IMR-90 (cell line): ENCODE measurements around the gene TP53I11. TPM values are rescaled to one million over a fixed set of nuclear protein-coding genes. Genes with fewer than 3 reads are reported as not detected.

Source experiments
- ATAC-seq: fragments of 200-7000 bp; cut with Tn5 transposase; 2 replicates; pipeline ENCODE4 v1.9.1; 2020; ENCODE audit warnings: low read depth, mild to moderate bottlenecking, moderate library complexity
- BruUV-seq: library from RNA; stranded (reverse); fragments of 400-500 nt; replicated peaks from 2 replicates; lab custom pipeline; 2021; lab: Mats Ljungman, UMichigan
- CTCF ChIA-PET: fragments of 300-600 bp; formaldehyde crosslinking; extraction: SDS; loops from one replicate; lab custom pipeline; 2021; ENCODE audit warnings: antibody characterized with exemption; lab: Yijun Ruan, JAX
- POLR2A ChIA-PET: fragments of 300-600 bp; sonication (Branson Sonifier 250); formaldehyde crosslinking; loops from one replicate; lab custom pipeline; 2022; ENCODE audit warnings: antibody characterized with exemption; ENCODE audit not compliant: unreplicated experiment; lab: Charles Lee
- DNase-seq: peaks from one replicate; pipeline ENCODE4 v3.0.0; 2013
- H2AFZ ChIP-seq: replicated peaks from 2 replicates; pipeline ENCODE3; 2013; ENCODE audit warnings: low read length, mild to moderate bottlenecking; ENCODE audit not compliant: poor library complexity
- H2AK5ac ChIP-seq: 2 replicates; pipeline ENCODE4 v1.6.1; 2013; ENCODE audit warnings: low read depth, low read length, inconsistent platforms
- H2AK9ac ChIP-seq: replicated peaks from 2 replicates; pipeline ENCODE3; 2013; ENCODE audit warnings: mild to moderate bottlenecking, low read depth, low read length, moderate library complexity; ENCODE audit not compliant: poor library complexity
- H2BK120ac ChIP-seq: 2 replicates; pipeline ENCODE4 v1.6.1; 2013; ENCODE audit warnings: low read depth, low read length, inconsistent platforms
- H2BK15ac ChIP-seq: 3 replicates; pipeline ENCODE4 v1.6.1; 2013; ENCODE audit warnings: low read depth, low read length, inconsistent platforms
- H2BK20ac ChIP-seq: 2 replicates; pipeline ENCODE4 v1.6.1; 2013; ENCODE audit warnings: low read depth, mild to moderate bottlenecking, inconsistent platforms, low read length, moderate library complexity
- H2BK5ac ChIP-seq: 2 replicates; pipeline ENCODE4 v1.6.1; 2013; ENCODE audit warnings: mild to moderate bottlenecking, low read depth, low read length, inconsistent platforms; ENCODE audit not compliant: poor library complexity, severe bottlenecking
- H3K14ac ChIP-seq: replicated peaks from 2 replicates; pipeline ENCODE4 v1.6.1; 2013; ENCODE audit warnings: low read depth, low read length, inconsistent platforms
- H3K18ac ChIP-seq: 2 replicates; pipeline ENCODE4 v1.6.1; 2013; ENCODE audit warnings: low read depth, low read length, control low read depth
- H3K23ac ChIP-seq: 2 replicates; pipeline ENCODE4 v1.6.1; 2013; ENCODE audit warnings: low read depth, low read length, inconsistent platforms
- H3K27ac ChIP-seq: 2 replicates; pipeline ENCODE4 v1.5.1; 2013; ENCODE audit warnings: mild to moderate bottlenecking, control low read depth, low read length; ENCODE audit not compliant: insufficient read depth
- H3K27me3 ChIP-seq: 2 replicates; pipeline ENCODE4 v1.6.1; 2013; ENCODE audit warnings: low read length; ENCODE audit not compliant: control insufficient read depth, insufficient read depth
- H3K36me3 ChIP-seq: 2 replicates; pipeline ENCODE4 v1.6.1; 2013; ENCODE audit warnings: low read length, mixed read lengths; ENCODE audit not compliant: control insufficient read depth, insufficient read depth
- H3K4ac ChIP-seq: 2 replicates; pipeline ENCODE4 v1.6.1; 2013; ENCODE audit warnings: low read depth, low read length, inconsistent platforms
- H3K4me1 ChIP-seq: 2 replicates; pipeline ENCODE4 v1.6.1; 2013; ENCODE audit warnings: low read length, mixed read lengths; ENCODE audit not compliant: control insufficient read depth, insufficient read depth
- H3K4me2 ChIP-seq: 2 replicates; pipeline ENCODE4 v1.6.1; 2013; ENCODE audit warnings: low read depth, mild to moderate bottlenecking, control low read depth, low read length, moderate library complexity
- H3K4me3 ChIP-seq: 2 replicates; pipeline ENCODE4 v1.5.1; 2013; ENCODE audit warnings: low read depth, mild to moderate bottlenecking, control low read depth, low read length, moderate library complexity; ENCODE audit not compliant: insufficient read depth
- H3K56ac ChIP-seq: 2 replicates; pipeline ENCODE4 v1.6.1; 2013; ENCODE audit warnings: low read length, inconsistent platforms; ENCODE audit not compliant: insufficient read depth; ENCODE audit errors: extremely low read depth
- H3K79me1 ChIP-seq, 2 experiments: 2 replicates each; pipeline ENCODE4 v1.6.1; 2013; ENCODE audit warnings: low read length in 2 of 2, inconsistent platforms in 1 of 2, low read depth in 1 of 2
- H3K9ac ChIP-seq: 2 replicates; pipeline ENCODE4 v1.6.1; 2013; ENCODE audit warnings: low read depth, low read length, control low read depth
- H3K9me1 ChIP-seq: 2 replicates; pipeline ENCODE4 v1.6.1; 2013; ENCODE audit warnings: low read length, inconsistent platforms; ENCODE audit not compliant: insufficient read depth
- H3K9me3 ChIP-seq: 2 replicates; pipeline ENCODE4 v1.6.1; 2013; ENCODE audit warnings: low read length; ENCODE audit not compliant: control insufficient read depth, insufficient read depth
- H4K20me1 ChIP-seq: 2 replicates; pipeline ENCODE4 v1.6.1; 2013; ENCODE audit warnings: low read length, inconsistent platforms; ENCODE audit not compliant: insufficient read depth
- H4K5ac ChIP-seq: 2 replicates; pipeline ENCODE4 v1.6.1; 2013; ENCODE audit warnings: mild to moderate bottlenecking, low read depth, low read length, control low read depth
- H4K8ac ChIP-seq, 2 experiments: 2 replicates each; pipeline ENCODE4 v1.6.1; 2013; ENCODE audit warnings: low read depth in 2 of 2, low read length in 2 of 2, control low read depth in 1 of 2, inconsistent platforms in 1 of 2
- H4K91ac ChIP-seq: 2 replicates; pipeline ENCODE4 v1.6.1; 2013; ENCODE audit warnings: low read depth, low read length, inconsistent platforms; ENCODE audit not compliant: insufficient read depth
- BHLHE40 ChIP-seq: fragments of 150-350 bp; IDR thresholded peaks from 2 replicates; pipeline ENCODE4 v1.6.1; 2016; ENCODE audit warnings: mild to moderate bottlenecking, low read depth, low read length
- CEBPB ChIP-seq: IDR thresholded peaks from 2 replicates; pipeline ENCODE4 v1.6.1; 2012; ENCODE audit warnings: low read depth, low read length, improper control_type of control experiment
- CHD1 ChIP-seq: IDR thresholded peaks from 2 replicates; pipeline ENCODE4 v1.6.1; 2012; ENCODE audit warnings: low read depth, low read length, improper control_type of control experiment
- CTCF ChIP-seq: conservative IDR thresholded peaks from 2 replicates; pipeline ENCODE4 v1.5.1; 2012; ENCODE audit warnings: mild to moderate bottlenecking, low read depth, low read length, improper control_type of control experiment
- ELK1 ChIP-seq: fragments of 150-350 bp; IDR thresholded peaks from 2 replicates; pipeline ENCODE4 v1.6.1; 2016; ENCODE audit warnings: low read depth, mild to moderate bottlenecking, low read length, moderate library complexity, borderline replicate concordance
- FOS ChIP-seq: fragments of 150-350 bp; IDR thresholded peaks from 2 replicates; pipeline ENCODE4 v1.6.1; 2016; ENCODE audit warnings: low read depth, low read length
- MAFK ChIP-seq: IDR thresholded peaks from 2 replicates; pipeline ENCODE4 v1.6.1; 2012; ENCODE audit warnings: low read depth, low read length, improper control_type of control experiment
- MAZ ChIP-seq: IDR thresholded peaks from 2 replicates; pipeline ENCODE4 v1.6.1; 2012; ENCODE audit warnings: low read depth, mild to moderate bottlenecking, low read length, improper control_type of control experiment, moderate library complexity, borderline replicate concordance
- MXI1 ChIP-seq: IDR thresholded peaks from 2 replicates; pipeline ENCODE4 v1.6.1; 2012; ENCODE audit warnings: low read depth, mild to moderate bottlenecking, low read length, moderate library complexity, borderline replicate concordance
- NFE2L2 ChIP-seq: fragments of 150-350 bp; IDR thresholded peaks from 2 replicates; pipeline ENCODE4 v1.6.1; 2016; ENCODE audit warnings: low read depth, mild to moderate bottlenecking, low read length
- POLR2A ChIP-seq: IDR thresholded peaks from 2 replicates; pipeline ENCODE4 v1.6.1; 2012; ENCODE audit warnings: mild to moderate bottlenecking, low read depth, low read length
- RAD21 ChIP-seq: IDR thresholded peaks from 2 replicates; pipeline ENCODE4 v1.6.1; 2012; ENCODE audit warnings: low read length, improper control_type of control experiment
- RCOR1 ChIP-seq: IDR thresholded peaks from 2 replicates; pipeline ENCODE4 v1.6.1; 2012; ENCODE audit warnings: mild to moderate bottlenecking, low read length, improper control_type of control experiment; ENCODE audit not compliant: insufficient replicate concordance
- RFX5 ChIP-seq: IDR thresholded peaks from 2 replicates; pipeline ENCODE4 v1.8.0; 2012; ENCODE audit warnings: low read depth, mild to moderate bottlenecking, low read length, moderate library complexity
- SMC3 ChIP-seq: fragments of 150-350 bp; IDR thresholded peaks from 2 replicates; pipeline ENCODE4 v1.6.1; 2016; ENCODE audit warnings: low read depth, mild to moderate bottlenecking, antibody characterized with exemption, low read length, moderate library complexity
- WGBS, 2 experiments: methylation state at CpG; one replicate each; pipeline versions ENCODE4 v1.1.5 to v1.1.7; 2013; ENCODE audit warnings: missing lambda C conversion rate in 2 of 2; ENCODE audit not compliant: insufficient read length in 1 of 2; ENCODE audit errors: extremely low coverage in 2 of 2; 5-methylcytosine and 5-hydroxymethylcytosine counted together
- dilution Hi-C: fragments of 300-500 bp; cut with HindIII; formaldehyde crosslinking; loops from one replicate; pipeline ENCODE4 v1.14.3; 2018; ENCODE audit warnings: low sequenced_read_pairs; ENCODE audit not compliant: unreplicated experiment
- in situ Hi-C: fragments of 300-500 bp; cut with MboI; formaldehyde crosslinking; loops from 3 replicates; pipeline ENCODE4 v1.14.3; 2019; ENCODE audit warnings: low sequenced_read_pairs, inconsistent platforms, mixed read lengths
- intact Hi-C: fragments of 100-400 bp; cut with micrococcal nuclease; formaldehyde crosslinking; loops from 2 replicates; pipeline ENCODE4 v1.10.0; 2022
- polyA plus RNA-seq, 3 experiments: library from polyadenylated mRNA; depleted of rRNA; stranded (reverse); fragments of >200 nt; gene quantifications; 2 replicates each; pipeline ENCODE4 v1.2.3, GENCODE V29; 2012; ENCODE audit warnings: low replicate concordance in 1 of 3
- total RNA-seq: library from RNA; depleted of rRNA; stranded (reverse); fragments of >200 nt; gene quantifications from 2 replicates; pipeline ENCODE4 v1.2.3, GENCODE V29; 2012
- TF ChIP-seq, protein P1 (sequence below): fragments of 150-350 bp; IDR thresholded peaks from 2 replicates; pipeline ENCODE4 v1.6.1; 2017; ENCODE audit warnings: mild to moderate bottlenecking, antibody characterized with exemption, low read length, low read depth

The TP53I11 gene
- total and polyA plus RNA-seq, 2 of the 4 experiments (the other 2 are of a cell fraction), result 3.9 to 22.0 TPM

DNA sequence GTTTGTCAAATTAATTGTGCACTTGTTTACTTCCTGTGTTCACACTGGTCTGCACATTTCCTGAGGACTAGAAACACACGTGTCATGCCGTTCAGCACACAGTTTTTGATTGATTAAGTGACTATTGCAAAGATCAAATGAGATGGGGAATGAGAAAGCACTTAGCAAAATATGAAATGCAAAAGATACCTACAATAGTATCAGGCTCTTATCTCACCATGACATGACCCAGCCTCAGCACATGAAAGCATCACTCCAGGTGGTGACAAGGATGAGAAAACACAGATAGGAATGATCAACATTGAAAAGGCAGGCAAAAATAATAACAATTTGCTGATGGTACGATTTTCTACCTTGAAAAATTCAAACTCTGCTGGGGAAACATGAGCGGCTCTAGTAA lies 42.1 kb upstream of the TP53I11 start:
- CTCF ChIA-PET, result no interaction called here
- no peak overlapping the region for H2BK20ac ChIP-seq

More for the DNA sequence above, 42.1 kb upstream of the TP53I11 start:
- H4K91ac ChIP-seq, result no peak overlapping the region
- H3K4me1 ChIP-seq, result no peaks in the 10 kb centered on the region
- no peak overlapping the region for H4K5ac ChIP-seq
- no peak overlapping the region for H2BK5ac ChIP-seq
- H3K9ac ChIP-seq, result no peak overlapping the region
- peaks cover 55% of the 10 kb centered on the region for H3K27me3 ChIP-seq
- no peaks in the 10 kb centered on the region for H3K9me3 ChIP-seq
- H2AFZ ChIP-seq, result no peak overlapping the region
- H3K36me3 ChIP-seq, result no peaks in the 10 kb centered on the region
- dilution Hi-C loops, result no loop called here
- H3K79me1 ChIP-seq, result no peaks in the 10 kb centered on the region
- H3K4me2 ChIP-seq, result no peak overlapping the region
- no peak overlapping the region for H2BK120ac ChIP-seq
- no peak for DNase-seq
- TF ChIP-seq BHLHE40 (no peak), FOS (no peak), CEBPB (no peak), SMC3 (no peak), CHD1 (no peak), RFX5 (no peak), MAFK (no peak), MXI1 (no peak), POLR2A (no peak), RAD21 (no peak), RCOR1 (no peak), MAZ (no peak), ELK1 (no peak), NFE2L2 (no peak), CTCF (no peak)
- TF ChIP-seq, protein P1, sequence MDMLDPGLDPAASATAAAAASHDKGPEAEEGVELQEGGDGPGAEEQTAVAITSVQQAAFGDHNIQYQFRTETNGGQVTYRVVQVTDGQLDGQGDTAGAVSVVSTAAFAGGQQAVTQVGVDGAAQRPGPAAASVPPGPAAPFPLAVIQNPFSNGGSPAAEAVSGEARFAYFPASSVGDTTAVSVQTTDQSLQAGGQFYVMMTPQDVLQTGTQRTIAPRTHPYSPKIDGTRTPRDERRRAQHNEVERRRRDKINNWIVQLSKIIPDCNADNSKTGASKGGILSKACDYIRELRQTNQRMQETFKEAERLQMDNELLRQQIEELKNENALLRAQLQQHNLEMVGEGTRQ, result no peak
- H4K8ac ChIP-seq, result no peak overlapping the region
- H3K27ac ChIP-seq, result no peak overlapping the region
- H3K9me1 ChIP-seq, result no peaks in the 10 kb centered on the region
- no peak overlapping the region for H2AK5ac ChIP-seq
- no peak overlapping the region for H3K4ac ChIP-seq
- no peak overlapping the region for H3K23ac ChIP-seq
- no CpG with 5 or more reads among the region's 4 CpGs for WGBS, 2 experiments
- intact Hi-C loops, result no loop called here
- no peak overlapping the region for H2AK9ac ChIP-seq
- POLR2A ChIA-PET, result no interaction called here
- H3K56ac ChIP-seq, result no peak overlapping the region
- H3K18ac ChIP-seq, result no peak overlapping the region
- BruUV-seq, result no TSS peak
- in situ Hi-C loops, result no loop called here
- H3K4me3 ChIP-seq, result no peak overlapping the region
- no peak for ATAC-seq
- H4K20me1 ChIP-seq, result no peaks in the 10 kb centered on the region
- no peak overlapping the region for H2BK15ac ChIP-seq
- no peak overlapping the region for H3K14ac ChIP-seq
